Measurements from ENCODE around the gene NPR3.

Gene NPR3

DNA sequence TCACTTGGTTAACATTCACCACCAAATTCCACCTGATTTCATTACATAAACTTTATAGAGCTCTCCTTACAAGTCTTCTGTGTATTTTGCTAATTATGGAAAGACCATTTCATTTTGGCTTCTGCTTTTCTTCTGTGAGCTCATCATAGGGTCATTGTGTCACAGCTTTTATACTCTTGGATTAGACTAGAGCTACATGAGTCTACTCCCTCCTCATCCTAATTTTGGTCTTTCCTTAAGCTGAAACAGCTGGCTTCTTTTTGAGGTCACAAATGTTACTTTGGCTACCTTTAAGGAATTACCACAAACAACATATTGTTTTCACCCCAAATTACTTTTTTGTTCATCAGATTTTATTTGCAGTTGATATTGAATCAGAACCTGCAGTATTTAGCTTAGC is 103.0 kb downstream of the NPR3 start:
- TF ChIP-seq, protein P1, sequence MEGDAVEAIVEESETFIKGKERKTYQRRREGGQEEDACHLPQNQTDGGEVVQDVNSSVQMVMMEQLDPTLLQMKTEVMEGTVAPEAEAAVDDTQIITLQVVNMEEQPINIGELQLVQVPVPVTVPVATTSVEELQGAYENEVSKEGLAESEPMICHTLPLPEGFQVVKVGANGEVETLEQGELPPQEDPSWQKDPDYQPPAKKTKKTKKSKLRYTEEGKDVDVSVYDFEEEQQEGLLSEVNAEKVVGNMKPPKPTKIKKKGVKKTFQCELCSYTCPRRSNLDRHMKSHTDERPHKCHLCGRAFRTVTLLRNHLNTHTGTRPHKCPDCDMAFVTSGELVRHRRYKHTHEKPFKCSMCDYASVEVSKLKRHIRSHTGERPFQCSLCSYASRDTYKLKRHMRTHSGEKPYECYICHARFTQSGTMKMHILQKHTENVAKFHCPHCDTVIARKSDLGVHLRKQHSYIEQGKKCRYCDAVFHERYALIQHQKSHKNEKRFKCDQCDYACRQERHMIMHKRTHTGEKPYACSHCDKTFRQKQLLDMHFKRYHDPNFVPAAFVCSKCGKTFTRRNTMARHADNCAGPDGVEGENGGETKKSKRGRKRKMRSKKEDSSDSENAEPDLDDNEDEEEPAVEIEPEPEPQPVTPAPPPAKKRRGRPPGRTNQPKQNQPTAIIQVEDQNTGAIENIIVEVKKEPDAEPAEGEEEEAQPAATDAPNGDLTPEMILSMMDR (IDR thresholded peaks at IDR 0.05; ENCODE audit: control extremely low read depth, extremely low read depth, low read depth, missing control alignments) = no peak
- CTCF ChIA-PET = no interaction called here
- POLR2A ChIA-PET = no interaction called here
- DNase-seq (ENCODE audit: extremely low spot score) = no peak

- no peak for DNase-seq (ENCODE audit: extremely low spot score)
- TF ChIP-seq, protein P1 (IDR thresholded peaks at IDR 0.05; ENCODE audit: control extremely low read depth, extremely low read depth, low read depth, missing control alignments) = no peak
- ChIA-PET POLR2A (no interaction called here), CTCF (no interaction called here)
Observed at GRCh38 chr5:32814620-32815019, 103.5 kb downstream of the NPR3 start.

GRCh38 chr5:32827981-32828380 is 116.9 kb downstream of the NPR3 start:
- no peak for DNase-seq (ENCODE audit: extremely low spot score)
- CTCF ChIA-PET = interaction anchor here (1.2 kb wide), 1 partner anchor 11 kb away, joined by 4 read pairs; no protein-coding TSS in a partner anchor
- POLR2A ChIA-PET = no interaction called here
- TF ChIP-seq, protein P1 (IDR thresholded peaks at IDR 0.05; ENCODE audit: control extremely low read depth, extremely low read depth, low read depth, missing control alignments) = no peak

DNA sequence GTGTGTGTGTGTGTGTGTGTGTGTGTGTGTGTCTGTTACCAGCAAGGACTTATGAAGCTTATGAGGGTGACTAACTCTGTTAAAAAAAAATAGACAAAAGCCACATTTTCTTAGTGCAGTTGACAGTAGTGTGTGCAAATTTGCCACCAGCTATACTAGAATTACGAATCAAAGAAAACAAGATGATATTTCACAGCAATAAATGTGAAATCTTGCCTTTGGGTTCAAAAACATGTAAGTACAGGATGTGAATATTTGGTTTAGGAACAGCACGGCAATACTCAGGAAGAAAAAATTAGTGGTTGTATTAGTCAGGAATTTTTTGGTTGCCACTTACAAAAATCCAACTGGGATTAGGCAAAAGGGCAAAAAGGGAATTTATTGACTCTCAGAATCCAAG is 117.4 kb downstream of the NPR3 start:
- CTCF ChIA-PET = interaction anchor here (1.2 kb wide), 1 partner anchor 10 kb away, joined by 4 read pairs; no protein-coding TSS in a partner anchor
- no peak for DNase-seq (ENCODE audit: extremely low spot score)

DNA sequence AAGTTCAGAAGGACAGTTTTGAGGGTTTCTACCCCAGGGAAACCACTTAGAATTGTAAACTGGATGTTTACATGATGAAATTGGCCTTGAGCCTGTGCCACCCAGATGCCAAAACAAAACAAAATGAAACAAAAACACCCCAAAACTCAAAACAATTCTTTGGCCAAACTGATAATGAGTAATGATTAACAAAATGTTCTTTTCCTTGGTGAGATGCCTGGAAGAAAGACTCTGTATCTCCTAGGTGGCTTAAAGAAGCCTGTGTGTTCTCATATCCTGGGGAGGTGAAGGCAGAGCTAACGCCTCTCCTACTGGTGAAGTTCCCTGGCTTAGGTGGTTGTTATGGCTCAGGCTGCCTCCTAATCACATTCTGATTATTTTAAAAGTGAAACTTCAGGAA is 120.5 kb downstream of the NPR3 start:
- CTCF ChIA-PET = no interaction called here
- no peak for DNase-seq (ENCODE audit: extremely low spot score)
- TF ChIP-seq, protein P1 (IDR thresholded peaks at IDR 0.05; ENCODE audit: control extremely low read depth, extremely low read depth, low read depth, missing control alignments) = no peak
- POLR2A ChIA-PET = no interaction called here

More for the DNA sequence above, 117.4 kb downstream of the NPR3 start:
- POLR2A ChIA-PET = no interaction called here
- TF ChIP-seq, protein P1 (IDR thresholded peaks at IDR 0.05; ENCODE audit: control extremely low read depth, extremely low read depth, low read depth, missing control alignments) = no peak

DNA sequence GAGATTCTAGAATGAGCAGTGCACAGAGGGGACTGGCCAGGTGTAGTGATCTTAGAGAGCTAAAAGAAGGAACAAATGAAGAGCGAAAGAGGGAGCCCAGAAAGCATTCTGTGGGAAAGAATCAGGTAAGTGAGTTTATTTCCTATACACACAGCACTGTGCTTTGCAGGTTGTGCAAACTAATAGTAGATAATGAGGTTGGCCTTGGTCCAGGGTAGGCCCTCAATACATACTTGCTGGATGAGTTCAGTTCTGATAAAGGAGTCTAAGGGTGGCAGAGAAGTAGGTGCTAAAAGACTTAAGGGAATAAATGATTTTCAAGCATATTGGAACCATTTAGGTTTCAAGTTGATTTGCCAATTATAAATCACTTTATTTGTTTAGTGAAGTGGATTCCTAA is 122.0 kb downstream of the NPR3 start:
- TF ChIP-seq, protein P1 (IDR thresholded peaks at IDR 0.05; ENCODE audit: control extremely low read depth, extremely low read depth, low read depth, missing control alignments) = no peak
- no peak for DNase-seq (ENCODE audit: extremely low spot score)
- ChIA-PET CTCF (no interaction called here), POLR2A (no interaction called here)

DNA sequence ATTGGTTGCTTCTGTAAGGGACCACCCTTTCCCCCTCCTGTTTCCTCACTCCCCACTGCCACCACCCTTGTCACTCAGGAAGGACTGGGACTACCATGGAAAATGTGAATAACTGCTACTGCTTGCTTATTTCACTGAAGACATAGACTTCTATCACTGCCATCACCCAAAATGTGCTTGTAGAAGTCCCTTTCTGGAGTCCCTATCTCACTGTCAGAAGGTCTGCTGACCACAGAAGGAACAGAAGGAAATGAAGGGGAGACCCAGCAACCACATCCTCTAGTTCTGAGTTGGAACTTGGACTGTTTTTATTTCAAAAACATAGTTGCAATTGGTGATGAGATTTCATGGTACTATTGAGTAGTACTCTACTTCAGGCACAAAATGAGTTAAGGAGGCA is 122.5 kb downstream of the NPR3 start:
- DNase-seq (ENCODE audit: extremely low spot score) = no peak
- TF ChIP-seq, protein P1 (IDR thresholded peaks at IDR 0.05; ENCODE audit: control extremely low read depth, extremely low read depth, low read depth, missing control alignments) = no peak
- POLR2A ChIA-PET = no interaction called here
- CTCF ChIA-PET = no interaction called here

Data from GM10248 (cell line).